NCI-H82 treated with DMSO at 0.1 percent for 48 hours (cell line): Measurements from ENCODE around the gene RRBP1.

ENCODE experiments used
- DNase-seq: peaks from one replicate; lab custom pipeline; 2025; ENCODE audit not compliant: unreplicated experiment; lab: John Stamatoyannopoulos, UW

The RRBP1 gene

DNA sequence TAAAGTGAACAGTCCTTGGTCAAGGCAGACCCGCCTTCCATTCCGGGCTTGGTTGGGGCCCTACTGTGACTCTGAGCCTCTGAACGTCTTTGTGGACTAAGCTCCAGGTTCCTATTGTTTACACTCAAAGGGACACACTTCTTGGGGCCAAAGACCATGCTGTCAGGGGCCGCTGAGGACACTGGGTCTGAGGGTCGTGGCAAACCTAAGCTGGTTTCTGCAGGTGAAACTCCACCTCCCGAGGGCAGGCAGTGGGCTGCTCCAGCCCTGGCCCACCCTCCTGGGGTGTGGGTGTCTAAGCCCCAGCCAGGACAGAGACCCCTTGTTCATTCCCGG lies 69.1 kb downstream of the RRBP1 start:
- DNase-seq = no peak

GRCh38 chr20:17612287-17612991 lies 69.6 kb downstream of the RRBP1 start:
- no peak for DNase-seq

- no peak for DNase-seq
These were observed 70.3 kb downstream of the RRBP1 start for GRCh38 chr20:17611540-17612286.

DNA sequence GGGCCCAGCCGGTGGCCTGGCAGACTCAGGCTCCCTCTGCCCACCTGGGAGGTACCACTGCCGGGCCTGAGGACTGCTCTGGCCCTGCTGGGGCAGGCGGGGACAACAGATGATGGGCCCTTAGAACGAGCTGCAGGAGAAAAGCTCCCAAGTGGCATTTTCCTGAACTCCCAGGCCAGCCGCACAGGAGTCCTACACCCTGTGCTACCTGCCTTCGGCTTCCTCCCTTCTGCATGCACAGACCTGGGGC lies 70.8 kb downstream of the RRBP1 start:
- DNase-seq = no peak

GRCh38 chr20:17610566-17611289 lies 71.3 kb downstream of the RRBP1 start:
- DNase-seq = no peak

DNA sequence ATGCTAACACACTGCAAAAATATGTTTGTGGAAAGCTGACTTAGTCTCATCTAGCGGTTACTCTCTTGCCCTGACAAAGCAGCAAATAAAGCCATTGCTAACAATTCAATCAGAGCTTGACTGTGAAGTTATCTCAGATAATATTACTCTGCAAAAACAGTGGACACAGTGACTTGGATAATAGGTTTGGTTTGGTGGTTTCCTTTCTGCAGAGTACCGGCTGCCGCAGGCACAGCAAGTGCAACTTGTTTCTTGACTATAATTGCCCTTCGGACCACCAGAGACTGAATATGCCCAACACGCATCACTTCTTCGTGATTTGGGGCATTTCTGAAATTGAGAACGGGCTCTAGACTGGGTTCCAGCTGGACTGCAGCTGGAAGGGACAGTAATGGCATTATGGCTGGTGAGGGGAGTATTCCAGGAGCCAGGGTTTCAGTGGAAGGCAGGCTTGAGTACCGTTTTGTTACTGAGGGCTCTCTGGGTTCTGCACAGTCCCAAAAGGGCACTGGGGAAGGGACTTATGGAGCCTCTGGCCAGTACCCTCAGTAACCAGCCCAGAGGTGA lies 72.1 kb downstream of the RRBP1 start:
- no peak for DNase-seq

DNA sequence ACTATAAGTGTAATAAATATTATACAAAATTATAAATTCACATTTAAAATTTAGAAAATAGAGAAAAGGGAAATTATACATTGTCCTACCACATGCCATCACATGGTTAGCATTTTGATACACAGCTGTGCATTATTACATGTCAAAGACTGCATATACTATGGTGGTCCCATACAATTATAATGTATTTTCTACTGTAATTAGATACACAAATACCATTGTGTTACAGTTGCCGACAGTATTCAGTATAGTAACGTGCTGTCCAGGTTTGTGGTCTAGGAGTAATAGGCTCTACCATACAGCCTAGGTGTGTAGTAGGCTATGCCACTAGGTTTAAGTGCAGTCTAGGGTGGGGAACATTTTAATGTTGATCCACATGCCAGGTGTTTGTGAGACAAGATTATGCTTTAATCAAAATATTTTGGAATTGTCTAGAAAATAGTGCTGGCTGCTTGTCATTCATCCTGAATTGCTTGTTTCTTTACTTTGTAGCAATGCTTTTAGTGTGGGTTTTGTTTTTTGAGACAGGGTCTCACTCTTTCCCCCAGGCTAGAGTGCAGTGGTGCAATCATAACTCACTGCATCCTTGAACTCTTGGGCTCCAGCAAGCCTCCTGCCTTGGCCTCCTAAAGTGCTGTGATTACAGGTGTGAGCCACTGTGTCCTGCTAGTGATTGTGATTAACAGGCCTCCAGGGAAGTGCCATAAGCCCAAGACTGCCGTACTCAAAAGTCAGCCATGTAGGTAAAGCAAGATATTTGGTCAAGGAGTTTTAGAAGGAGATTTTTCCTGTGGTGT lies 73.1 kb downstream of the RRBP1 start:
- DNase-seq = no peak

DNA sequence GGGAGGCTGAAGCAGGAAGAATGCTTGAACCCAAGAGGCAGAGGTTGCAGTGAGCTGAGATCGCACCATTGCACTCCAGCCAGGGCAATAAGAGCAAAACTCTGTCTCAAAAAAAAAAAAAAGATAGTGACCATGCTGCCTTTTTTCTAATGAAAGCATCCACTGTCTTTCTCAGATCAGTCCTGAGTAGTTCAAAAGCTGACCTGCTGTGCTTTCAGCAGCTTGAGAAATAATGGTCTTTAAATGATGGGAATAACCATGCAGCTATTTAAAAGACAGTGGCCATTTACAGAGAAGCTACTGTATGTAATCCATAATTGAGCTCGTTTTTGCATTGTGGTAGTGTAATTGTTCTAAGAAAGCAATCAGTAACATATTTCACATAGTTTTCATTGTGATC lies 76.0 kb downstream of the RRBP1 start:
- DNase-seq = no peak

DNA sequence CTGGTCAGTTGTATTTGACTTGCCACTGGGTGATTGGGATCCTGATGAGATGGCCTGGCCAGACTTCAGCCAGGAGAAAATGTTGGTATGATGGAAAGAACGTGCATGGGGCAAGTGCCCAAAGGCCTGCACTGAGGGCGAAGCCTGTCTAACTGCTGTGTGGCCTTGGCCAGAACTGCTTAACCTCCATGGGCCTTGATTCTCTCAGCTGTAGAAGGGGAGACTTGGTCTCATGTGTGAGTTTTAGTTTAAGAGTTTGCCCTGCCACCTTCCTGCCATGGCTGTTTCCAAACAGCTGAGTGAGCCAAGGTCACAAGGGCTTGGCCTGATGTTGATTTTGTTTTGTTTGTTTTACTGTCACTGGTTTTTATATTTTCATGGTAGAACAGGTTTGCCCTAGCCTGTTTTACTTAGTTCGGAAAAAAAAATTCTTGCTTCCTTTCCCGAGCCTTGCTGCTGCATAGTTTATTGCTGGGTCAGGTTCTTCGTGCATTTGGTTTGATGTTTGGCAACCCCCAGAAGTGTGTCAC lies 76.8 kb downstream of the RRBP1 start:
- no peak for DNase-seq

- no peak for DNase-seq
These were observed 79.5 kb downstream of the RRBP1 start for GRCh38 chr20:17602493-17602892.

DNA sequence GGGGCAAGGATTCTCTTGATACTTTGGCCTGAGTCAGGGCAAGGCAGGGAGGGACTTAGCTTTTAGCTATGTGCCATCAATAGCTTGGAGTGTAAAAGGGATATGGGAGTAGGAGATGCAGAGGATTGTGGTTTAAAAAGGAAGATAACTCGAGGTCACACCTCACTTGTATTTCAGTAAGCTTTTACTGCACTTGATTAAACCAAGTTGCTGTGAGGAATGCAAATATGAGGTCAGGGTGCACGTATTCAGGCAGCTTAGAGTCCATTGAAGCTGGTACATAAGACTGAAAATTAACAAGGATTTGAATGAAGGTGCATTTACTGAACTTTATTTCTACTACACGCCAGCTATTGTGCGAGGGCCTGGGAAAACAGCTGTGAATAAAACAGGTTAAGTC lies 80.1 kb downstream of the RRBP1 start:
- no peak for DNase-seq

GRCh38 chr20:17598013-17598550 lies 84.0 kb downstream of the RRBP1 start:
- no peak for DNase-seq

DNA sequence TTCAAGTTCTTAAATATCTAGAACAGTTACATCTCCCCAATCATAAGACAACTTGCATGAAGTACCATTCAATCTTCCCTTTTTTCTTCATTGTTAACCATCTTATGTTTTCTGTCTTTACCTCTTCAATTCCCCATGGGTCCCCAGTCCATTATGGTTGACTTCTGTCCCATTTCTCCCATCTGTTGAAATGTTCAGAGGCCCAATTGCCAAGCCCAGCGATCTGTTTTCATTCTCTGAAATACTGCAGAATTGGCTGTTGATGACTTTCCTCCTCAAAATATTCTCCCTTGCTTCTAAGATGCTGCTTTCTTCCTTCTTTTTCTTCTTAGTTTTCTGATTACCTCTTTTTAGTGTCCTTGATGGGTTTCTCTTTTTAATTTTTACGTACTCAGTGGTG lies 86.2 kb downstream of the RRBP1 start:
- no peak for DNase-seq

DNA sequence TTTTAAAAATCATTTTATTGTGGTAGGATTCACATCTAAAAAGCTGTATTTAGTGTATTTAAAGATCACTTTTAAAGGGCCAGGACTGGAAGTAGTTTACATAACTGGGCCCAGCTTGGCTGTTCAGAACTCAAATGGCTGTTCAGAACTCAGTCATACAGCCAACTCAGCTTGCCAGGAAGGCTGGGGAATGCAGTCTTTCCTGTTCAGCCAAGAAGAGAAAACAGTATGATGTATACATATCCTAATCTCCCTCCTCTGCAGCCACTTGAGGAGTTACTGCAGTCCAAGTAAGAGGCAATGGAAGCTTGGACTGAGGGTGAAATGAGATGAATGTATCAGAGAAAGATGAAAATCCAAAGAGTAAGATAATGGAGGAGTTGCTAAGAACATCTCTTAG lies 87.6 kb downstream of the RRBP1 start:
- no peak for DNase-seq

GRCh38 chr20:17593902-17594301 lies 88.1 kb downstream of the RRBP1 start:
- DNase-seq = no peak

DNA sequence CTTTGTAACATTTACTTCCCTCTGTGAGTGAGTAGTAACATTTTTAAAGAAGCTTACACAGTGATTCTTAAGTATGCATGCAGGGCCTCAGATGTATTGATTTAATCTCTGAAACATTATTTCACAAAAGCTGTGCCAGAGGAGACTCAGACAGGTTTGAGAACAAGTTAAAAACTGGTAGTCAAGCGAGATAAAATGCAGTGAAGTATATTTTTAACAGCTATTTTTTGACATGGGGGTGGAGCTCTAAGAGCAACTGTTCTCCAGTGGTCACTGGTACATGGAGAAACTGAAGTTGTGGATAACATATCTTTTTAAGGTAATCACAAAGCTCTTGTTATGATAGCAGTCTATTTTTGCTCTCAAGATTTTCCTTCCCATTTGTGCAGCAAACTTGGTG lies 91.8 kb downstream of the RRBP1 start:
- no peak for DNase-seq

DNA sequence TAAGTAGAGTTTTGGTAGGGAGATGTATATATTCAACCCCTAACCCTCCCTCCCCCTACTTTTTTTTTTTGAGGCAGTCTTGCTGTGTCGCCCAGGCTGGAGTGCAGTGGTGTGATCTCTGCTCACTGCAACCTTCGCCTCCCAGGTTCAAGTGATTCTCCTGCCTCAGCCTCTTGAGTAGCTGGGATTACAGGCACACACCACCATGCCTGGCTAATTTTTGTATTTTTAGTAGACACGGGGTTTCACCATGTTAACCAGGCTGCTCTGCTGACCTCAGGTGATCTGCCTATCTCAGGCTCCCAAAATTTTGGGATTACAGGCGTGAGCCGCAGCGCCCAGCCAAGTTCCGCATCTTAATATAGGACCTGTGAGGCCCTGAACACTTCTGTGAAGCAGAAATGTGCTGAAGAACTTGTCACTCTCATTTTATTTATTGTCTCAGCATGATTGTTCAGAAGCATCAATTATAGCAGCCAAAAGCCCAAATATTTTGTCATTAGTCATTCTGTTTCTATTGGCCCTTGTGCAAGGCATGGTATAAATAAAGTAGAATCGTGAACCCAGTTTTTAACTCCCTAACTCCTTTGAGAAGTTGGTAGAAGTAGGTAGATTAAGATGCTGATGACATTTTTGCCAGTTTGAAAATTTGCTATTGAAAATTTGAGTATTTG lies 92.7 kb downstream of the RRBP1 start:
- DNase-seq = no peak

GRCh38 chr20:17587824-17588223 lies 94.2 kb downstream of the RRBP1 start:
- no peak for DNase-seq

- DNase-seq = no peak
These were observed 94.9 kb downstream of the RRBP1 start for GRCh38 chr20:17587148-17587547.

GRCh38 chr20:17586250-17586649 lies 95.8 kb downstream of the RRBP1 start:
- no peak for DNase-seq
